ENCODE data around the gene HDAC9. TPM values are rescaled to one million over a fixed set of nuclear protein-coding genes. Genes with fewer than 3 reads are reported as not detected.

HDAC9 gene
- total RNA-seq, 1 experiment from 2014 or later: 17.1 TPM

GRCh38 chr7:18481776-18482175 is 13.8 kb upstream of the HDAC9 start:
- intact Hi-C loops (cut with micrococcal nuclease; ENCODE audit: unreplicated experiment) (no loop called here), in situ Hi-C loops (cut with HindIII; ENCODE audit: low pct_unique_long_range_greater_than_20kb, low sequenced_read_pairs) (no loop called here)
- H3K4me3 ChIP-seq (ENCODE audit: low read depth in 2 of 2, low read length in 2 of 2): no peak overlapping the region
- no peaks in the 10 kb centered on the region for H3K36me3 ChIP-seq (ENCODE audit: control insufficient read depth, insufficient read depth, low read length)
- H3K9me3 ChIP-seq (ENCODE audit: control insufficient read depth, insufficient read depth, low read depth, low read length): no peaks in the 10 kb centered on the region
- no peak for DNase-seq (ENCODE audit: low read depth, low spot score)
- ChIA-PET CTCF (no interaction called here), POLR2A (no interaction called here)
- no peak for ATAC-seq
- TF ChIP-seq CTCF (IDR thresholded peaks at IDR 0.05) (no peak), SIN3A (IDR thresholded peaks at IDR 0.05; ENCODE audit: borderline replicate concordance, insufficient read depth, low read depth, low read length) (no peak), TCF7L2 (IDR thresholded peaks at IDR 0.05; ENCODE audit: low read depth, low read length) (no peak), POLR2AphosphoS5 (IDR thresholded peaks at IDR 0.05; ENCODE audit: low read depth, low read length) (no peak)
- TF ChIP-seq, protein P1, sequence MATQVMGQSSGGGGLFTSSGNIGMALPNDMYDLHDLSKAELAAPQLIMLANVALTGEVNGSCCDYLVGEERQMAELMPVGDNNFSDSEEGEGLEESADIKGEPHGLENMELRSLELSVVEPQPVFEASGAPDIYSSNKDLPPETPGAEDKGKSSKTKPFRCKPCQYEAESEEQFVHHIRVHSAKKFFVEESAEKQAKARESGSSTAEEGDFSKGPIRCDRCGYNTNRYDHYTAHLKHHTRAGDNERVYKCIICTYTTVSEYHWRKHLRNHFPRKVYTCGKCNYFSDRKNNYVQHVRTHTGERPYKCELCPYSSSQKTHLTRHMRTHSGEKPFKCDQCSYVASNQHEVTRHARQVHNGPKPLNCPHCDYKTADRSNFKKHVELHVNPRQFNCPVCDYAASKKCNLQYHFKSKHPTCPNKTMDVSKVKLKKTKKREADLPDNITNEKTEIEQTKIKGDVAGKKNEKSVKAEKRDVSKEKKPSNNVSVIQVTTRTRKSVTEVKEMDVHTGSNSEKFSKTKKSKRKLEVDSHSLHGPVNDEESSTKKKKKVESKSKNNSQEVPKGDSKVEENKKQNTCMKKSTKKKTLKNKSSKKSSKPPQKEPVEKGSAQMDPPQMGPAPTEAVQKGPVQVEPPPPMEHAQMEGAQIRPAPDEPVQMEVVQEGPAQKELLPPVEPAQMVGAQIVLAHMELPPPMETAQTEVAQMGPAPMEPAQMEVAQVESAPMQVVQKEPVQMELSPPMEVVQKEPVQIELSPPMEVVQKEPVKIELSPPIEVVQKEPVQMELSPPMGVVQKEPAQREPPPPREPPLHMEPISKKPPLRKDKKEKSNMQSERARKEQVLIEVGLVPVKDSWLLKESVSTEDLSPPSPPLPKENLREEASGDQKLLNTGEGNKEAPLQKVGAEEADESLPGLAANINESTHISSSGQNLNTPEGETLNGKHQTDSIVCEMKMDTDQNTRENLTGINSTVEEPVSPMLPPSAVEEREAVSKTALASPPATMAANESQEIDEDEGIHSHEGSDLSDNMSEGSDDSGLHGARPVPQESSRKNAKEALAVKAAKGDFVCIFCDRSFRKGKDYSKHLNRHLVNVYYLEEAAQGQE (IDR thresholded peaks at IDR 0.05; ENCODE audit: insufficient read depth in 1 of 2, low read depth in 2 of 2, low read length in 1 of 2): no peak
- no peaks in the 10 kb centered on the region for H3K4me1 ChIP-seq (ENCODE audit: control insufficient read depth, insufficient read depth, low read length)
- H3K27me3 ChIP-seq (ENCODE audit: control insufficient read depth, insufficient read depth, low read length): no peaks in the 10 kb centered on the region
- peak overlapping the region; percentile 20; the same call in 1 of the 2 replicates for H3K27ac ChIP-seq (ENCODE audit: low read length)
- BruUV-seq (replicated peaks): no TSS peak

- POLR2A ChIA-PET: no interaction called here
- Histone ChIP-seq H3K36me3 (ENCODE audit: control insufficient read depth, insufficient read depth, low read length) (no peaks in the 10 kb centered on the region), H3K27ac (ENCODE audit: low read length) (no peak overlapping the region), H3K4me3 (ENCODE audit: low read depth in 2 of 2, low read length in 2 of 2) (no peak overlapping the region), H3K27me3 (ENCODE audit: control insufficient read depth, insufficient read depth, low read length) (no peaks in the 10 kb centered on the region), H3K4me1 (ENCODE audit: control insufficient read depth, insufficient read depth, low read length) (no peaks in the 10 kb centered on the region), H3K9me3 (ENCODE audit: control insufficient read depth, insufficient read depth, low read depth, low read length) (no peaks in the 10 kb centered on the region)
- intact Hi-C loops (cut with micrococcal nuclease; ENCODE audit: unreplicated experiment) (no loop called here), in situ Hi-C loops (cut with HindIII; ENCODE audit: low pct_unique_long_range_greater_than_20kb, low sequenced_read_pairs) (no loop called here)
- CTCF ChIA-PET: no interaction called here
- ATAC-seq (no peak), DNase-seq (ENCODE audit: low read depth, low spot score) (no peak)
- TF ChIP-seq CTCF (IDR thresholded peaks at IDR 0.05): no peak
- TF ChIP-seq TCF7L2 (IDR thresholded peaks at IDR 0.05; ENCODE audit: low read depth, low read length): no peak
- no peak for TF ChIP-seq POLR2AphosphoS5 (IDR thresholded peaks at IDR 0.05; ENCODE audit: low read depth, low read length)
- TF ChIP-seq, protein P1 (IDR thresholded peaks at IDR 0.05; ENCODE audit: insufficient read depth in 1 of 2, low read depth in 2 of 2, low read length in 1 of 2): no peak
- TF ChIP-seq SIN3A (IDR thresholded peaks at IDR 0.05; ENCODE audit: borderline replicate concordance, insufficient read depth, low read depth, low read length): no peak
- BruUV-seq (replicated peaks): no TSS peak
Observed at GRCh38 chr7:18488049-18488448, 7.5 kb upstream of the HDAC9 start.
